HG03457 (cell line): ENCODE data around the gene VPS39.

ENCODE experiments used
- ATAC-seq: cut with Tn5 transposase; IDR thresholded peaks from one replicate; pipeline ENCODE4 v1.9.1; 2021; ENCODE audit warnings: moderate number of reproducible peaks; ENCODE audit not compliant: unreplicated experiment

The VPS39 gene

DNA sequence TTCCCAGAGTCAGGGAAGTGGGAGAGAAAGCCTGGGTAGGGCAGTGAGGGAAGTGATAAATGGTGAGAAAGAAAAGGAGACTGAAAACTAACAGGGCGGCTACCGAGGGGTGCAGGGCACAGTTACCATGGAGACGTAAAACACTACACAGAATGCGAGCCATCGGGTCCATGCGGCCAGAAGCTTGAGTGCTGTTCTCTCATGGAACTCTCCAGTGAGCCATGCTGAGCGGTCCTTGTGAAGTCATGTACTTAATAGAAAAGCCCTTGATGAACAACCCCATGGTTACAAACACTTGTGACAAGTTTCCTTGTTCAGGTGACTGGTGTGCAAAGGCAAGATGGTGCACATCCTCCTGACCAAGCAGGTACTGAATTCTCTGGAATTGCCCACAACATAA lies 48.0 kb downstream of the VPS39 start:
- ATAC-seq = no peak

DNA sequence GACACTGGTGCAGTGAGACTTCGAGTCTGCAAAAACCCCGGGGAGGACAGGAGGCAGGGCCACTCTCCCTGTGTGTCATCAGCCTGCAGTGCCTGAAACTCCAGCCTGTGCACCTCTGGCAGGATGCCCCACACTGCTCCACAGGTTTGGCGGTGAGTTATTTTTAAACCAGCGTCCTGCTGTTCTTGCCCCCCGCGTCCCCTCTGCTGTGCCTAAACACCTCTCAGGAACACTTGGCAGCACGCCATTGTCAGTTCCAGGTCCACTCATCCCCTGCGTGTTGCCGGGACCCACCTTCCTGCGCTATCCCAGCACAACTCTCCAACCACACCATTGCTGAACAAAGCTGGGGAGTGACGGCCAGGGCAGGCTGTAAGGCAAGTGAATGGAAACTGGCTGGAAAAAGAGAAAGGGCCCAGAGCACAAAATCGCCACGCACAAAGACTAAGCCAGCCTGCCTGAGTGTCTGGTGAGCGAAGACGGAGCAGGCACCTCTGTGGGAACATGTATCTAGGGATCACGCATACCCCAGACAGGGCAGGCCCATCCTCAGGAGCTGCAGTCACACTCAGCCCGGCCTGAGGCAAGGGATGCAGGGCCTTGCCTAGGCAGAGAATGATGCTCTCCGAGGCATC lies 48.6 kb downstream of the VPS39 start:
- no peak for ATAC-seq

DNA sequence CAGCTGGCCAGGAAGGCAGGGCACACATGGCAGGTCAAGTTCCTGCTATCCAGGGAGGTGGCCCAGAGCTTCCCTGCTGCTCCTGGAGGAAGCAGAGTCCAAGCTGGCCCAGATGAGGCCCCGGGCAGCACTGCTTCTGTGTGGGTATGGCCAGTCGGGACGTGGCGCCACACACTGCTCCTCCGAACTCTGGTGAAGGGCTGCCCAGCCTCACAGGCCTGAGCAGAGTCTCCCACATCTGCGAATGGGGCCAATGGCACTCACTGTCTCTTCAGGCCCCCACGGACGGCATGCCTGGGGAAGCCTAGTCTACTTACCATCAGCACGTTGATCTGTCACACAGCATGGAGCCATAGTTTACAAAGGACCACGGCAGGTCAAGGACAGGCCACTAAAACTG lies 49.2 kb downstream of the VPS39 start:
- ATAC-seq = no peak

DNA sequence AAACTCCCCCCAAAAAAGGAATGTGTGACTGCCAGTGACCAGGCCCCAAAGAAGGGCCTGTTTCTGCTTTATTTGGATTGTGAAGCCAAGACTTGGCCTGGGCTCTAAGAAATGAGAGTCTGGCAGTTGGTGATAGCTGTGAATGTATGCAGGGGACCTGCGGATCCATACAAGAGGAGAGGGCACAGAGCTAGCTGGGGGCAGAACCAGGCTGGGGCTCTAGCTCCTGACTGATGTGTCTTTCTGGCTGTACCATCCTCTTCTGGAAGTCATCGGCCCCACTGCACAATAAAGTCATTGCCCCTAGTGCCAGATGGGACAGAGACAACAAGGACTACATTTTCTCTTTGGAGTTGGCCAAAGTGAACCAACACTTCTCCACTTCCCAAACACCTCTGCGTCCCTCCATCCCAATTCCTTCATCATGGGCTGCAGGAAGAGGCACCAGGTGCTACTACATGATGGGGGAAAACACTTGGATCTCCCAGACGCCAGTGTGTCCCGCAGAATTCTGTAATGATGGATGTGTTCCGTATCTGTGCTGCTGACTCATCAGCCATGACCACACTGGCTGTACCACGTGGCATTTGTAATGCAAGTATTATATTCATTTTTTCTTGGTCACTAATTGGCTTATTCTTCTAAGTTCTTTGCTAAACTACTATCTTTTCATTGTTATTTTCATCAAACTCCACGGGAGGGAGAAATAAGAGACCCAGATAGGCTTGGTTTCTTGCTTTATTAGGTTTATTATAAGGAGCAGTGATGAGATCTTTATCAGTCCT lies 49.9 kb downstream of the VPS39 start:
- no peak for ATAC-seq

DNA sequence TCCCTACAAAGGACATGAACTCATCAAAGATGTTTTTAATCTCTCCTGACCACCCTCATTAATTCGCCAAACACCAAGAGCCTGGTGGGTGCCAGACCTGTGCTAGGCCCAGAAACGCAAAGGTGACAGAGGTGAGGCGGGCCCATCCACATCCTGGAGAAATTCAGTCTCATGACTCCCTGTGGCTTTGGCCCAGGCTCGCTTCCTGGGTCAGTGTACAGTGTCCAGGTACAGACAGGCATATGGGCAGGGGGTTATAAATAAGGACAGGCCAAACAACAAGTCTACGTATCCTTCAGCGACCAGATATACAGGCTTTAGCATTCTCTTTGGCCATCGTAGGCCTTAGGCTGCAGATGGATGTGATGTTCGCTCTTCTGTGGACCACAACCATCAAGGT lies 50.7 kb downstream of the VPS39 start:
- no peak for ATAC-seq

DNA sequence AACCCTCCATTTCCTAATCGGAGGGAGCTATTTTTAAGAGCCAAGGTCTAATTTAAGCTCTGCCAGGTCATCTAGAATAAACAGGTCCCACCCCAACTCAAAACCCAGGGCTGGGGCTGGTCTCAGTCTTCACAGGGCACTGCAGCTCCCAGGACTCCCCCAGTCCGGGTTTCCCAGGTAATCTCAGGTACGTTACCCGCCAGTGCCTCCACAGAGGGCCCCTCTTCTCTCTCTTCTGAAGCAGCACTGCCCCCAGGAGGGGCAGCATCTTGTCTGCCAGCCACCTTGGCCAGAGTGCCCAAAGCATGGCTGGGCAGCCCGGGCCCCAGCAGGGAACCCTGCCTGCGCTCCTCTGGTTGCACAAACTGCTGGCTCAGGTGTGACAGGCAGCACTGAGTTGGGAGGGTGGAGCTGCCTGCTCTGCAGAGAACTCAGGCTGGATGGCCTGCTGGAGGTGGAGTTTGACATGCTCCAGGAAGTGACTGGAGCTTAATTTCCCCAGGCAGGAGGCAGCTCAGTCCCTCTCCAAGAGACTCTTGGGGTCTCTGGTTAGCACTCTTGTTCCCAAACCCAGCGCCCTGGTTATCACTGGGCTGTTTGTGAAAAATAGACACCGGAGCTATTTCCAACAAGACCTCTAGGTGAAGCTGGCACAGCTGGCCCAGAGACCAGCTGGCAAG lies 51.7 kb downstream of the VPS39 start, which contains the start of gene PLA2G4F:
Gene PLA2G4F, minus strand, starts transcription at position 394 of the 680 bp plus-strand sequence. Its CDS starts 87 bp downstream, at position 307.
- no peak for ATAC-seq

DNA sequence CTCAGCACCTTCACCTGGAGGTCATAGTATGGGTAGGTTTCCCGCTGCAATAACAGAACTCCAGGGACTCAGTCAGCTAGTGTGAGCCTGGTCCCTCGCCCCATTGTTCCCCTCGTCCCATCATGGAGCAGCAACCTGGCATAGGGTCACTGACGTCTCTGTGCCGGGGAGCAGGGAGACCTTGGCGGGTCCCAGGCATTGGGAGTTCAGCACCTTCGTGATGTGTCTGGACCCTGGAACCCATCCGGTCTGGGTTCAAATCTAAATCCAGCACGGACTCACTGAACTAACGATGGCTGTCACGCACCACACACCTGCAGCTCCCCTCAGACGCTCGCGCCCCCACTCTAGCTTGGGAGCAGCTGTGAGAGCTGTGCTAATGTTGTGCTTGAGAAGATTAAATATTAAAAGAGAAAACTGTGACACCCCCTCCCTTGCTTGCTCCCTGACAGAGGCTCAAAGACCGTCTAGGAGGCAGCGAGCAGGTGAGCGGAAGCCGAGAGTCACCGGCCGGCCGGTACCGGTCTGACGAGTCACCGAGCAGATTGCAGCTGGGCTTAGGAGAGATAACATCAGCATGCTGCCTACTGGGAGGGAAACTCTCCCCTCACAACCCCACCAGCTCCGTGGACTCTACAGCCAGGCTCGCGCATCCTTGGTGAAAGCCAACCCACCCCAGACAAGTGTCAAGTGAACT lies 52.4 kb downstream of the VPS39 start:
- no peak for ATAC-seq

DNA sequence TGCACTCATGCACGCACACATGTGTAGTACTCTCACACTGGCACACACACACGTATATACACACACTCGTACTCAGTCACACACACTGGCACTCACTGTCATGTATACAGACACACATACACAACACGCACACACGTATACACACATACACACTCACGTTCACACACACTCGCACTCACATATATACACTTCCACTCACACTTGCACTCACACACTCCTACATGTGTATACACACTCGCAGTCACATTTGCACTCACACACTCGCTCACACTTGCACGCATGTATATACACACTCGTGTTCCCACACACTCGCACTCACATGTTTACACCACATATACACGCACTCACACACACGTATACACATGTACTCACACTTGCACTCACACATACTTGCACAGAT lies 53.1 kb downstream of the VPS39 start:
- ATAC-seq = no peak

DNA sequence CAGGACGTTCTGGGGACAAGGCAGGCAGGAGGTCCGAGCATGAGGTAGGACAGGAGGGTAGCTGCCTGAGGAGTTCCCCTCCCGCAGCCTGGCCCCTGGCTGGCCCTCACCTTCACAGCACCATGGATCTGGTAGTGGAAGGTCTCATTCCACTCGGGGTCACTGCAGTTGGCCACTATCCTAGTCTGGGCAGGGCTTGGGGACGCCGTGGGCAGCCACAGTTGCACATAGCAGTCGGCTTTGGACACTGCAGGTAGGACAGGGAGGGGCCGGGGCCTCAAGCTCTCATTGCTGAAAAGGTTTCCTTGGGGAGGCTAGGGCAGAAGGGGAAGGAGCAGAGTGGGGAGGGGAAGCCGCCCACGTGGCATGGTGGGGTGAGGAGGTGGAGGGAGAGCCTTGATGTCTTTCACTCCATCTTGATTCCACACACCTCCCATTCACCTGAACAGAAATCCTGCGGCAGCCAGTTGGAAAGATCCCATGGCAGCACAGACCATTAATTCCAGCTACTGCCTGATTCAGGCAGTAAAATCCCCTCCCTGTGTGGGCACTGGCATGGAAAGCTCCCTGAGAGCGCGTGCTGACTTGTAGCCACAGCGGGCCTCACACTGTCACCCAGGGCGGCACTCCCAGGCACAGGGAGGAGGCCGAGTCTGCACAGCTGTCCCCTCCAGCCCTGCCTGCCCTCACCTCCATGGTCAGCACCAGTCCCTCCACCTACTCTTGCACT lies 53.7 kb downstream of the VPS39 start:
- ATAC-seq = no peak

DNA sequence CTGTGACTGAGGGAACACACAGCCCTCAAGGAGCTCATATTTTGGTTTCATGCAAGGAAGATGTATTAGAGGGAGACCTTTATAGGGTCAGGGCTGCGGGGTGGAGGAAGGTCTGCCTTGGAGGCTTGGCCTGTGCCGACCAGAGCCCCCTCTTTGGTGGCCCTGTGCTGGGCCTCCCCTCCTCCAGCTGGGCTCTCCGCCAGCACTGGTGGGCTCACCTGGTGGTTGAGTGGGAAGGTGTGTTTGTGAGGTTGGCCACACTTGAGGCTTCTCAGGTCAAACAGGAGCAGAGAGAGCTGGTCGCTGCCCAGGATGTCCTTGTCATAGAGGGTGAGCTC lies 54.3 kb downstream of the VPS39 start:
- ATAC-seq = no peak

DNA sequence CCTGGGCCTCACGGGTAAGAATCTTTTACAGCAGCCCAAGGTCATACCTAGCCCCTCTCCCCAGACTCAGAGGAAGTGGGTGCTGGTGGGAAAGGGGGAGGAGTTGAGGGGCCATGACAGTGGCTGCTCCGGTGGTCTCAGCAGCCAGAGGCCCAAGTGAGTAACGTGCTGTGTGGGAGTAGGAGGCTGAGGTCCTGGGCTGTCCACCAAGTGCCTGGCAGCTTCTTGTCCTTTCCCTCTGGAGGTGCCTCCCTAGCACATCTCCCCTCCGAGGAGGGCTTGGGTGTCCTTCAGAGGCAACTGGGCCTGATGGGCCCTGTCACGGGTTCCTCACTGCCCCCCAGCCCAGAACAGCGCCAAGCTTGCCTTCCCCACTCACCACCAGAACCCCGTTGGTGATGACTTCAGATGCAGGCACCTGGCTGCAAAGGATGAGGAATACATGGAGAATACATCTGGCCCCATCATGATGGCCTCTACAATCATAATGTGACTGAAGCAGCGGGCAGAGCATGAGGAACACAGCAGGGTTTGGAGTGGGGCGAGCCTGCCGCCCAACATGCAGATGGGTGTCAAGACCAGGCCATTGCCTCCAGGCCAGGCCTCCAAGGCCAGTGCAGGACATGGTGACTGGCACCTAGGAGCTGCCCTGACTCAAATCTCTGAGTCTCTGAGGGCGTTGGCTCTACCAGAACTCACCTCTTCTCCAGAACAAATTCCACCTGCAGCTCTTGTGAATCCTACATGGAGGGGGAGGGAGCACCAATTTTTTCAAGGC lies 55.0 kb downstream of the VPS39 start:
- no peak for ATAC-seq

DNA sequence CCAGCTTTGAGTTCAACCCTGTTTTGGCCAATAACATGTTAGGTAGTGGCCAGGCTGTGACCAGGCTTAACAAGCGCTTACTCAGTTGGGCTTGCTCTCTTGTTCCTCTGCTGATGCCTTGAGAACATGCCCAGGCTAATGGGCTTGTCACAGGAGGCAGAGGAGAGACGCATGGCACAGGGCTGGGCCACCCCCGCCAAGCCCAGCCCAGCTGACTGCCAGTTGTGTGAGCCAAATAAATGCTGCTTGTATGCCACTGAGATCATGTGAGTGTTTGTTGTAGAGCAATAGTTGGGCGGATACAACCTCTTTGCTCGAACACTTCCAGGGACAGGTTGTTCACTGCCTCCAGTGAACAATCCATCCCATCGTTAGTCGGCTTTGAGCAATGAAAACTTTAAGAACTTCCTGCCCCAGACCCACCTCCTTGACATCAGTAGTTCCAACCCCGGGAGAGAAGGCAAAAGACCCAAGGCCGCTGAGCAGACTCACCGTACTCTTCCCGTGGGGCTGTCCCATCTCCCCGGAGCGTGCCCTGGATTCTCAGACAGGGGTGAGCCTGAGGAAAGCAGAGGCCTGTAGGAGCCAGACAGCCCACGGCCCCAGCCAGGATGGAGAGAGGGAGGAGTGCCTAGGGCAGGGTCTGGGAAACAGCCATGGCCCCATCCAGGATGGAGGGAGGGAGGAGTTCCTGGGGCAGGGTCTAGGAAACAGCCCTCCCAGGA lies 55.7 kb downstream of the VPS39 start:
- ATAC-seq = no peak

DNA sequence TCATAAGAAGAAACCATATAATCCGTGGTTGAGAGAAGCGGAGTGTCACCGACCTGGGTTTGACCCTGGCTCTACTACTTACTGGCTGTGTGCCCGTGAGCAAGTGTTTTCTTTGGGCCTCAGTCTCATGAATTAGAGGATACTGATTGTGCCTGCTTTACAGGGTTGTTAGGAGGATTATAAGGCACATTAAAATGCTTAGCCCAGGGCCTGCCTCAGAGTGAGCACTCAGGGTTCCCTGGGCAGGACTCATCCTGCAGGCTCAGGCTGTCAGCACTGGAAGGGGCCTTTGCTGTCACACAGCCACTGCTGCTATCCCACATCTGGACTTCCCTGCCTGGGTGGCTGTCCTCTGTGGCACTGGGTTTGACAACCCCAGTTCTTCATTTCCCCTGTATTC lies 56.4 kb downstream of the VPS39 start:
- ATAC-seq = no peak

DNA sequence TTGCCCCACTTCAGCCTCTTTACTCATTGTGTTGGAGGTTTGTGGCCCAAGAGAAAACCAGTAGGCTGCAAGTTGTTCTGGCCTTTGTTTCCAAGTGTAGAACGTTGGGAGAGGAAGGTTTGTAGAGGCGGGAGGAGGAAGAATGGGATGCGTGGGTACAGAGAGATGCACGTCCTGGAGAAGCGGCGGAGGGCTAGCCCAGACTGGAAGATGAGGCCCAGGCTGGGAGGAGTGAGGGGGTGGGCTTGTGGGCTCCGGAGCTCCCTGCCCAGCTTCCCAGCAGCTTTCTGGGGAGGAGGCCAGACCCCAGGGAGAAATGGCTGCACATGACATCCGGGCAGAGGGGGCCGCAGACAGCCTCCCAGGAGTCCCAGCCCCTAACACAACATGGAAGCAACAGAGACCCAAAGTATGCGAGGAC lies 57.0 kb downstream of the VPS39 start:
- no peak for ATAC-seq

DNA sequence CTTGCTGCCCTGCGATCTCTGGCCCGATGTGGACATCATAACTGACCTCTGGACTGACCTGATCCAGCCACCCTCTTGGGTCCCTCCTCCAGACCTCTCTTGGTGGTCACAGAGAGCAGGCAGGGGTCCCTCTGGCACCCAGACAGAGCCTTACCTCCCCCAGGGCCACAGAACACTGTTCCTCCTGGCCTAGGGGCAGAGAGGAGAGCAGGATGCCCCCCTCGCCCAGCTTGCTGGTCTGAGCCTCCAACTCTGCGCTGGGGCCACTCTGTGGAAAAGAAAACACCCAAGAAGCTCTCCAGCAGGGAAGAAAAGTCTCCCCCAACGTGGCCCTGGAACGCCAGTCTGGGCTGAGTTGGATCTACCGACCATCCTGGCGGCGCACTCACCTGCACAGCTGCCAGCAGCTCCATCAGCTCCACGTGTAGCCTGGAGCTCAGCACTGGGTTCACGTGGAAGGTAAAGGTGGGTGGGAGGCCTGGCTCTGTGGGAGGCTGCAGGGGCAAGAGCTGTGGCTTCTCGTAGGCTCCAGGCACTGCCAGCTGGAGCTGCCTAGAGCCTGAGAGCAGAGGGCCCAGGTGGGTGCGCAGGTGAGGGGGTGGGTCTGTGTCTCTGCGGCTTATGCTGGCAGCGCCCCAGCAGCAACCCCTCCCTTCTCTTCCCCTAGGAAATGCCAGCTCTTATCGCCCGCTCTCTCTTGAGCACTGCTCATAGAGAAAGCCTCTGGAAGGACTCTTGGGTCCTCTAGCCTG lies 57.7 kb downstream of the VPS39 start:
- ATAC-seq = no peak

DNA sequence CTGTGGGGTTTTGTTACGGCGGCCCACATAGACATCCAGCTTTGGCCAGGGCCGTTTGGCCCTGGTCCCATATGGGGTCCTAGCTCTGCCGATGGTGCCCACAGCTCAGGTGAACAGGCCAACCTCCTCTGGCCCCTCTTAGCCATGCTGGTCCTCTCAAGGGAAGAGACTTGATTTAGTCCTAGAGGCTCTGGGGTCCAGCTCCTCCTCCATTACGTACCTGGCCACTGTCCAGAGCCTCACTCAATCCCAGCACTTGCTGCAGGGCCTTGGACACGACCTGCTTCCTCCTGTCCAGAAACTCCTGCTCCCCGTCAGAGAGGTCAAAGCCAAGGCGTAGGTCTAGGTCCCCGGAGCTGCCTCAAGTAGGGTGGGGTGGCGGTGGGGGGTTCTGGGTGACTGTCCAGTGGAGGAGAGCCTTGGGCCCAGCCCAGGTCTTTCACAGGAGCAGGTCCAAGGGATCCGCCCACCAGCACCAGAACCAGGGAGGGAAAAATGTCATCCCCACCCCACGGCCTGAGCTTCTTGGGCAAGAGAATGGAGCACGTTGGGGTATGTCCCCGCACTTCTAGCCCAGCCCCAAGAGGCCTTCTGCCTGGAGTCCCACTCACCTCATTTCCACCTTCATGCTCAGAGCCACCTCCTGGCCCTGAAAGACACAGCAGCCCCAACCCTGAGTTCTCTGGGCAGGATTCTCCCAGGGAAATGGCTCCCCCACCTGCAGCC lies 58.4 kb downstream of the VPS39 start:
- no peak for ATAC-seq

DNA sequence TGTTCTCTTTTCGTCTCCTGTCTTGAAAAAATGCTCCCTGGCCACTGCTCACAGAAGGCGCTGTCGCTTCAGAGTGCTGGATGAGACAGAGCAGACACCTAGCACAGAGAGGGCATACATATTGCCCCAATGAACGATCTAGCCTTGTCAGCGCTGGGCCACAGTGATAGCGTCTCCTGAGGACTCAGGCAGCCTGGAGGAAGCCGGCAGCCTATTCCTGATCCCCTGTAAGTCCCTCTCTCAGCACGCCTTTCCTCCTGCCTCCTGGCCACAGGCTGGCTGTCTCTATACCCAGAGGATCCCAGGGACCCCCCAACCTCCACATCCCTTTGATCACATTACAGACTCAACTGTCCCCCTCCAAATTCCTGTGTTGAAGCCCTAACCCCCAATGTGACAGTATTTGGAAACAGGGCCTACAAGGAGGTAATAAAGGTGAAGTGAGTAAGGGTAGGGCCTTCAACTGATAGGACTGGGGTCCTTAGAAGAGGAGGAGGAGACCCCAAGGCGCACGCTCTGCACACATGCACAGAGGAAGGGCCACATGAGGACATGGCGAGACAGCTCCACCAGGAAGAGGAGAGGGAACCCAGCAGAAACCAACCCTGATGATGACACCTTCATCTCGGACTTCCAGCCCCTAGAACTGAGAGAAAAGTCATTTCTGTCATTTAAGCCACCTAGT lies 59.2 kb downstream of the VPS39 start:
- ATAC-seq = no peak

DNA sequence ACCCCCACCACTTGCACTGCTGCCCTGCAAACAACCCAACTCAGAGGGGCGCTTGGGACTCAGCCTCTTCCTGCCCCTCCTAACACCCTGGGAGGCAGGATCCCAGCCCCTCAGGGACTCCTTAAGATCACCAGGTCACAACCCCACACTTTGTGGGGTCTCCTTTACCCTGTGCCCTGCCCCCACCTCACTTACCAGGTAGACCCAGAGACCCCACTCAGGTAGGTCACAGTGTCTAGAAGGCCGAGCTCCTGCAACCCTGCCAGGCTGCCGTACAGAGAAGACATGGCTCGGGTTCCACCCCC lies 60.7 kb downstream of the VPS39 start:
- no peak for ATAC-seq
